NCI-H226 (cell line): ENCODE measurements around the gene FZR1.
"Not testable (repeated sequence)": the region's sequence is repeated elsewhere in the genome, so short reads cannot be mapped to it uniquely, and the experiment has no call there.

Experiments
- DNase-seq: peaks from one replicate; pipeline ENCODE4 v3.0.0-alpha.2; 2015

The FZR1 gene

DNA sequence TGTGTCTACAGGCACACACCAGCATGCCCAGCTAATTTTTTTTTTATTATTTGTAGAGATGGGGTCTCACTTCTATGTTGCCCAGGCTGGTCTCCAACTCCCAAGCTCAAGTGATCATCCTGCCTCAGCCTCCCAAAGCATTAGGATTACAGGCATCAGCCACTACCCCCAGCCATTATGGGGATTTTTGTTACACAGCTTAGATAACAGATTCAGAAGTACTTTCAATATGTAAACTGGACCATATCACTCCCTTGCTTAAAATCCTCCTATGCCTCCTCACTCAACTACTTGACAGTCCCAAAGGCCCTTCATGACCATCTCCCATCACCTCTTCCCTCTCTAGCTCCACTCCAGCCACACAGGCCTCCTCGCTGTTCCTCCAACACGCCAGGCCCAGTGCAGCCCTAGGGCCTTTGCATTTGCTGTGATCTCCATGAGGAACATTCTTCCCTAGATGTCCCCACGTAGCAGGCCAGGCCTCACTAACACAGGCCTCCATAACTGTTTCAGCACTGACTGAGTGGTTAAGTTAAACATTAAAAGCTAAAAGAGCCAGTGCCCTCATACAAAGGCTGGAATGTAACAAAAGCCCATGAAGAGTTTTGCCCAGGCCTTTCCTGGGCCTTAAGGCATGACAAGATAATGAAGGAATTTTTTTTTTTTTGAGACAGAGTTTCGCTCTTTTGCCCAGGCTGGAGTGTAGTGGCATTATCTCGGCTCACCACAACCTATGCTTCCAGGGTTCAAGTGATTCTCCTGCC, 8.2 kb upstream of the FZR1 start:
- no peak for DNase-seq

DNA sequence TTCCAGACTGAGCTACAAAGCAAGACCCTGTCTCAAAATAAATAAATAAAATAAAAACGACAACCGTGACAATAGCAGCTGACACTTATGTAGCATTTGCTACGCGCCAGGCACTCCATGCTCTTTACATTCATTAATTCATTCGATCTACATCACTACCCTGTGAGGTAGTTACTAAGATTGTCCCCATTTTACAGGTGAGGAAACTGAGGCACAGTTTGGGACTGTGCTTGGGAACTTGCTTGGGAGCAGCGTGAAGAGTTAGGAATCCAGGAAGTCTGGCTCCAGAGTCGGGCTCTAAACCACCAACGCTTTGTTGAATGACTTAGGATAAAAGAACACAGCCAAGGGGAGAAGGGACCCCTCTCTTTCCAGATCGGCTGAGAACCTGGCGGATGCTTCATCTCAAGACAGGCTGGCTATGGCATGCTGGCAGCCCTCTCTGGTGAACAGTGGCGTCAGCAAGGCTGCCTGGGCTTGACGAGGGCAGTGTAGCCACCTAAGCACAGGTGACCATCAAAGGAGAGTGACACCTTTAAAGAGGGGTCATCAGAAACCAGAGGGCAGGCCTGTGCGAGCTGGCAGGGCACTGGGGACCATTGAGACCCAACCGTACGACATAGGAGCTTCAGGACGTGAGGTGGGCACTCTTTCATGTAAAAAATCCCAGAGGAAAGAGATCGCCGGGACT, 6.2 kb upstream of the FZR1 start:
- no peak for DNase-seq

DNA sequence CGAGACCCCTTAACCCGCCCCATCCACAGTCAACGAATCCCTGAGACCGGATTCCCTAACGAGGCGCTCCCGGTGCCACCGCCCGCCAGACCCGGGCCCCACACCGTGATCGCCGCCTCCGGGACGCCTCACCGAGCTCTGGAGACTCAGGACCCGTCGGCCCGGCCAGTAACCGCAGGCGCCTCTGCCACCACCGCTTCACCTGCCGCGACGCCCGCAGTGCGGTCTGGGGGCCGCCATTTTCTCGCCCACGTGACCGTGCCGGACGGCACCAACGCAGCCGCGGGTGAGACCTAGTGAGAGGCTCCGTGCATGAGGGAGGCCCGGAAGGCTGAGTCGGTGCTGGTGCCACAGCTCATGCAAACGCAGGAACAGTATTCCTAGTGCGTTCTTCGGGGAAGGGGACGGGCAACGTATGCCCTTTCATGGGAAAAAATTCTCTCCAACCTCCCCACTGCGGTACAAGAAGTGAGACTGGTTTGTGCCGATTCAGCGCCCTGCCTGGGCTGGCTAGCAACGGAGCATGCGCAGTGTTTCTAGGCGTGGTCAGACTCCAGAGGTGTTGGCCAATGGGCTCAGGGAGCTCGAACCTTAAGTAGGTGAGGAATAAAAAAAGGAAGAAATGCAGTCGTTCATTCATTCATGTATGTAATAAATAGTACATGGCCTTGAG, 5.5 kb upstream of the FZR1 start, which contains the start of gene DOHH:
Gene DOHH (minus strand): TSS at position 246 of the 673 bp plus-strand sequence. CDS start 3,860 bp downstream, outside the sequence.
- DNase-seq, result peak; percentile 92

DNA sequence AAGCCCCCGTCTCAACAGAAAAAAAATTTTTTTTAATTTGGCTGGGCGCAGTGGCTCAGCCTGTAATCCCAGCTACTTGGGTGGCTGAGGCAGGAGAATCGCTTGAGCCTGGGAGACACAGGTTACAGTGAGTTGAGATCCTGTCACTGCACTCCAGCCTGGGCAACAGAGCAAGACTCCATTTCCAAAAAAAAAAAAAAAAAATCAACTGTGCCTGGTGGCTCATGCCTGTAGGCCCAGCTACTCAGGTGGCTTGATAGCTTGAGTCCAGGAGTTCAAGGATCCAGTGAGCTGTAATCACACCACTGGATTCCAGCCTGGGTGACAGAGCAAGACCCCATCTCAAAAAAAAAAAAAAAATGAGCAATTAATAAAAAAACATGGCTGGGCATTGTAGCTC, 4.3 kb upstream of the FZR1 start:
- DNase-seq, result no peak

DNA sequence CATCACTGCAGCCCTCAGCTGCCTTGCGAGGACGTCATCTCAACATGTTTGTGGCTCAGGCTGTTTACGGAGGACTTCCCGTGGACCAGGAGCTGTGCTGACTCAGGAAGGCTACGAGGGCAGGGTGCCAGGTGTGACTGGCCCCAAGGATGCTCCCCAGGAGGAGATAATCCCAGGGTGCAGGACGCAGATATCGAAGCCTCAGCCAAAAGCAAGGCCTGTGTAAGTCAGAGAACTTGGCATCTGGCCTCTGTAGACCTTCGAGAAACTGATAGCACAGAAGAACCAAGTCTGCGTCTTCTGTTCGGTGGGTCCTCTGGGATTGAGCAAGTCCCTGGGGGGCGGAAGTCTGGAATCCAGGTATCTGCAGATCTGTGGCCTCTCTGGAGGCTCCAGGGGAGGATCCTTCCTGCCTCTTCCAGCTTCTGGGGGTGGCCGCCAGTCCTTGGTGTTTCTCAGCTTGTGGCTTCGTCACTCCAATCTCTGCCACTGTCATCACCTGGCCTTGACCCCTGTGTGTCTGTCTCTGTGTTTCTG, 3.0 kb upstream of the FZR1 start:
- DNase-seq, result no peak

DNA sequence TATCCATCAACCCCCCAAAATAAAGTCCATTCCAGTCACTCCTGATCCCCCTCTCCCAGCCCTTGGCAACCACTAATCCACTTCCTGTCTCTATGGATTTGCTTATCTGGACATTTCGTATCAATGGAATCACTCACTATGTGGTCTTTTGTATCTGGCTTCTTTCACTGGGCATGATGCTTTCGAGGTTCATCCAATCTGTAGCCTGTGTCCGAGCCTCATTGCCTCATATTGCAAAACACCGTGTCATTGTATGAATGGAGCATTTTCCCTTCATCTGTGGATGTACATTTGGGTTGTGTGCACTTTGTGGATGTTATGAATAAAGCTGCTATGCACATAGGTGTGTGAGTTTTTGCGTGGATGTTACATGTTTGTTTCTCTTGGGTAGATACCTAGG, 1.4 kb upstream of the FZR1 start:
- no peak for DNase-seq

DNA sequence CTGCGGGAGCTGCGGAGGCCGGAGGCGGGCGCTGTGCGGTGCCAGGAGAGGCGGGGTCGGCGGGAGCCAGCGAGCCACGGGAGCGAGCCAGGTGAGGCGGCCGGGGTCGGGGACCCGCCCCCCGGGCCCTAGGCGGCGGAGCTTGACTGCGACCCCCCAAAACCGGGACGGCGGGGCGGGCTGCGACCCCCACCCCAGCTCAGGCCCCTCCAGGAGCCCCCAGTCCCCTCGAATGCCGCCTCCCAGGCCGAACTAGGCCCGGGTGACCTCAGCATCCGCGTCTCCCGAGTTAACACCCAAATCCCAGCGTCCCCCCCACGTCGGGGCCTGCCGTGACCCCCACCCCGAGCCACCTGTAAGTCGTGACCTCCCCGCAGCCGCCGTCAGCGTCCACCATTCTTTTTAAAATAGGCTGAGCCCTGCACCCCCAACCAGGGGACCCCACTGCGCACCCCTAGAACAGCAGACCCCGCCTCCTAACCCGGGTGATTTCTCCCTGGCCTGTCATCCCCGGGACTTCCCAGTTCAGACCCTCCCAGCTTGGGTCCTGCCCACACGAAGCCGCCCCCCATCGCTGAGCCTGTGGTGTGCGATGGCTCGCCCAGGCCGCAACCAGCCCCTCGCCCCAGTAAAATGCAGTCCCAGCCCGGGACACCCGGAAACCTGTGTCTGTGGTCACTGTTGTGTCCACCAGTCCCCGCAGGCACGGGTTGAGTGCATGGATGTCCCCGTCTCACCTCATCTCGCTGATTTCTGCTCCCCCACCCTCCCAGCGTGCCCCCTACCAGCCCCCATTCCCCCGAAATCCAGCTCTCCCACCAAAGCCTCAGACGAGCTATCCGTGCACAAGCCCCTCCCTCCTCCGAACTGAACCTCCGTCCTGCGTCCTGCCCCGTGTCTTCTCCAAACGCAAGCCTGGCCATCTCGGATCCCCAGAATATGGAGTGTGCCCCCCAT, 551 bp downstream of the FZR1 start:
- peak; percentile 17 for DNase-seq

DNA sequence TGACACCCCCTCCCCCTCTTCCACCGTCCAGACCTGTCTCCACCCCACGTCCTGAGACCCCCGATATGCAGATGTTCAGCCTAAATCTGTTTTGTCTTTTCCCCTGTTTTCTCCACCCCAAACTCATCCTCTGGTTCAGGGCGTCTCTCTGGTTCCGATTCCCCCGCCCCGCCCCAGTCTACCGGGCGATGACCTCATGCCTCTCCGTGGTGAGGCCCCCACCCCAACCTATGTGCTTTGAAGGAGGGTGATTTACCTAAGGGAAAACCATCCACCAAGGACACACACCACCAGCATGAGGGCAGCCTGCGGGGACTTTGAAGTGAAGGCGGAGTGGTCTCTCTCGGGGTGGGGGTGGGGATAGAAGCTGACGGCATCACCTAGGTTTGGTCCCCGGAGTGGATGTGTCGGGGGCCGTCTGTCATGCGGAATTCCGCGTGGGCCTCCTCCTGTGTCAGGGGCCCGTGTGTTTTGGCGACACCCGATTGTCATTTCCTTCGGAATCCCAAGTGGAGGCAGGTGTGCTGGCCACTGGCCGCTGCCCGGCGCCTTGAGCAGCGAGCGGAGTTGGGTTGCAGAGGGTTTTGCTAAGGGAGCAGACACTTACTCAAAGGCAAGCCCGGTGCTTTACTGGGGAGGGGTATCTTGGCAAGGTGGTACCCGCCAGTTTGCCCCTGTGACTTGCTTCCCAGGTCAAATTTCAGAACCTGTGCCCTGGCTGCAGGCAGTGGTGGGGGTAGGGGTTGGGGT, 1.4 kb downstream of the FZR1 start:
- DNase-seq, result no peak

DNA sequence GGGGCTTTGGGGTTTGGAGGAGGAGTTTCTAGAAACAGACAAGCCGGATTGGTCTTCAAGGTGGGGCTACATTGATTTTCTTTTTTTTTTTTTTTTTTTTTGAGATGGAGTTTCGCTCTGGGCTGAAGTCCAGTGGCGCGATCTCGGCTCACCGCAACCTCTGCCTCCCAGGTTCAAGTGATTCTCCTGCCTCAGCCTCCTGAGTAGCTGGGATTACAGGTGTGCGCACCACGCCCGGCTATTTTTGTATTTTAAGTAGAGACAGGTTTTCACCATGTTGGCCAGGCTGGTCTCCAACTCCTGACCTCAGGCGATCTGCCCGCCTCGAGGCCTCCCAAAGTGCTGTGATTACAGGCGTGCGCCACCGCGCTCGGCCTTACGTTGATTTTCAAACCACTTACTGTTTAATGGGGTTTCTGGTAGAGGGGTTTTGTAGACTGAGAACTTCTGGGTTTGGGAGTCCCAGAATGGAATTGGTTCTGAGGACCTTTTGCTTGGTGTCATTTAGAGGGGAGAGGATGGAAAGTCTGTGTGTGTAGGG, 2.1 kb downstream of the FZR1 start:
- DNase-seq, result not testable (repeated sequence)

DNA sequence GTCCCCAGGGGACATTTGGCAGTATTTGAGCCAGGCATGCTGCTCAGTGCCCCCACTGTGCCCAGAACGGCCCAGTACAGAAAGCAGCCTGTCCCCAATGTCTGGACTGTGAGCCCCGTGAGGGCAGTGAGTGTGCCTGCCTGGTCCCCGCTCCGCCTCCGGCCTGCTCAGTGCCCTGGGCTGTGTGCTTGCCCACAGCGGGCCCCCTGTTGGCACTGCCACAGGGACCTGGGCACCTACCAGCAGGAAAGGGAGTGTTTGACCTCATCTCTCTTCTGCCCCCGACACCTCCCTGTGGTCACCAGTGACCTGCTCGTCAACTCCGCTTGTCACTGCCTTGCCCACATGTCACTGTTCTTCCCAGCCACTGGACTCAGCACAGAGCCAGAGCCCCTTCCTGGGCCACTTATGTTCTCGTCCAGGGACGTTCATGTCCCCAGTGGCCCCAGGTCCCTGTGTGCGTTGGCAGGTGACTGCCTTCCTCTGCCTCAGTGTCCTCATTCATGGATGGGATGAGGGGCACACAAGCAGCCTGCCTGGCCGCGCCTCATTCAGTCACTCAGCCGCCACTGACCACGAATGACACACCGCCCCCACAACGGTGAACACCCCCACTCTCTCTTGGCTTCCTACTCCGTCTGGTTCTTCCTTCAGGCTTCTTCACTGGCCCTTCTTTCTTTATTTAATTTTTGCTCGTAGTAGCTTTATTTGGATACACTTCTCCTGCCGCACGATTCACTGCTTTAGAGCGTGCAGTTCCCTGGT, 2.8 kb downstream of the FZR1 start:
- DNase-seq, result no peak

DNA sequence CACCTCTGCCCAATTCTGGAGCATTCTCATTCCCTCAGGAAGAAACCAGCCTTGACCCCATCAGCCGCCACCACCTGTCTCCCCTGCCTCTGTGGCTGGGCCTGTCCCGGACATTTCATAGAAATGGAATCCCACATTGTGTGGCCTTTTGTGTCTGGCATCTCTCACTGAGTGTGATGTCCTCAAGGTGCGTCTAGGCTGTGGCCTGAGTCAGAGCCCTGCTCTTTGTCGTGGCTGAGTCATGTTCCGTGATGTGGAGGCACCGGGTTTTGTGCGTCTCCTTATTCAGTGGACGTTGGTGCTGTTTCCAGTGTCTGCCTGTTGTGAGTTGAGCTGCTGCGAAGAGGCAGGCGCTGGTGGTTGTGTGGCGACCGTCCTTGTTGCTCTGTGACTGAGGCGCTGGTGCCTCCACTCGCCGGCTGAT, 3.5 kb downstream of the FZR1 start:
- DNase-seq, result no peak

DNA sequence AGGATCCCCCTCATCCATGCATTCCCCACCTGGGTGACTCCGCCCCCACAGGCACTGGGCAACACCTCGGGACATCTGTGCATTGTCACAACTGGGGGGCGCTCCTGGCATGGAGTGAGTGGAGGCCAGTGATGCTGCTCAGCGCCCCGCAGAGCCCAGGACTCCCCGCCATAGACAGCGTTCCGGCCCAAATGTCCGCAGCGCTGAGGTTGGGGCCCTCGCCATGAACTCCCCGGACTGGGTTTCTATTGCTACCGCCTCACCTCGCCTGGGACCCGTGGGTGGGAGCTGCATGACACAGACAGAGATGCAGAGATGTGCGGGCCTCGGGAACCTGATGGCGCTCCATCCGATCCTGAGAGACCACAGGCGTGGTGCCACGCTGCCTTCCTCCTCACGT, 4.6 kb downstream of the FZR1 start:
- DNase-seq, result no peak

DNA sequence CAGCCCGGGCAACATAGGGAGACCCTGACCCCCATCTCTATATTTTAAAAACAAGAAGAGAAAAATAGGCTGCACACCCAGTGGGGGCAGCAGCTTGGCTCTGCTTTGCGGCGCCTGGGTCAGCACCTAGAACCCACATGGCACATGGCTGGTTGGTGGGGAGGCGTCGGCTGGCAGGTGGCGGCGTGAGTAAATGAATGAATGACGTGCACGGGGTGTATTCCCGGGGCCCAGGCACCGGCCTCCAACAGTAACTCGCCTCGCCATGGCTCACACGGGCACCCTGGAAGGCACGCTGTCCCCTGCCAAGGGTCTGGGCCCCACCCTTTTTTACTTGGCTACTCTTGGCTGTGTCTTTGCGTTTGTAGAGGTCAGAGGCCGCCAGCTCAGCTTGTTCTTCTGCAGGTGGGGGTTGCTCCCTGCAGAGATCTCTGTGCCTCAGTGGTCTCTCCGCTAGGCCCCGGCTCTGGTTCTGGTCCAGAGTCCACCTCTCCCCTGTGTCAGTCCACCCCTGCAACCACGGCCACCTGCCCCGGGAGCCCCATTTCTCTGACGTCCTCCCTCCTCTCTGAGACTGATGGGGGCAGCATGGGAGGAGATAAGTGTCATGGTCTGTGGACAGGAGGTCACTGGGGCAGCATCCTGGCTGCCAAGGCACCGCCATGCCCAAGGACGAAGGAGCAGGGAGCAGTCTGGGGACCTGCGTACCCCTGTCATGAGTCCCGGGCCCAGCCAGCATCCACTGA, 5.6 kb downstream of the FZR1 start:
- no peak for DNase-seq

DNA sequence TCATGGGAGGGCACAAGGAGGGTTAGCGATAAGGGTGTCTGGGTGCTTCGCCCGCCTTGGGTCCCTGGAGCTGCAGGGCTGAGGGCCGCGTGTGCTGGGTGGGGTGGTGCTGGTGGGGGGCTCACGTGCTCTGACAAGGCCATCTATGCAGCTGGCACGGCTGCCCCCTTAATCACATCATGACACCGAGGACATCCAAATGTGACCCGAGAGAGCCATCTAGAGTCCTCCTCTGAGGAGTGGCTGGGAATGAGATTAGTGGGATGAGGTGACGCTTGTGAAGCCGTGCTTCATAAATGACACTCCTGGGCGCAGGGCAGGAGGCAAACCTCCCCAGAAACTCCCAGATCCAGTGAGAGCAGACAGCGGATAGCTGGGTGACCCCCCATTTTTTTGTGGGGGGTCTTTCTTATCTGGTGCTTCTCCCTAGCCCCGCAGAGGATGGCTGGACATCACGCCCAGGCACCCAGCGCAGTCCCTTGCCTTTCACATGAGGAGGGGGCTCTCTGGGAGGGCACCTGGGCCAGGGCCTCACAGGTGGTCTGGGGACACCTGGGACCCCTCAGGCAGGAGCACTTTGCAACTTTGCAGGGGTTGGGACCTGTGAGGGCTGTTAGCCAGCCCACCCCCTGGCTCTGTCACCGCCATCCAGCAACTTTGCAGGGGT, 6.6 kb downstream of the FZR1 start:
- DNase-seq, result no peak

DNA sequence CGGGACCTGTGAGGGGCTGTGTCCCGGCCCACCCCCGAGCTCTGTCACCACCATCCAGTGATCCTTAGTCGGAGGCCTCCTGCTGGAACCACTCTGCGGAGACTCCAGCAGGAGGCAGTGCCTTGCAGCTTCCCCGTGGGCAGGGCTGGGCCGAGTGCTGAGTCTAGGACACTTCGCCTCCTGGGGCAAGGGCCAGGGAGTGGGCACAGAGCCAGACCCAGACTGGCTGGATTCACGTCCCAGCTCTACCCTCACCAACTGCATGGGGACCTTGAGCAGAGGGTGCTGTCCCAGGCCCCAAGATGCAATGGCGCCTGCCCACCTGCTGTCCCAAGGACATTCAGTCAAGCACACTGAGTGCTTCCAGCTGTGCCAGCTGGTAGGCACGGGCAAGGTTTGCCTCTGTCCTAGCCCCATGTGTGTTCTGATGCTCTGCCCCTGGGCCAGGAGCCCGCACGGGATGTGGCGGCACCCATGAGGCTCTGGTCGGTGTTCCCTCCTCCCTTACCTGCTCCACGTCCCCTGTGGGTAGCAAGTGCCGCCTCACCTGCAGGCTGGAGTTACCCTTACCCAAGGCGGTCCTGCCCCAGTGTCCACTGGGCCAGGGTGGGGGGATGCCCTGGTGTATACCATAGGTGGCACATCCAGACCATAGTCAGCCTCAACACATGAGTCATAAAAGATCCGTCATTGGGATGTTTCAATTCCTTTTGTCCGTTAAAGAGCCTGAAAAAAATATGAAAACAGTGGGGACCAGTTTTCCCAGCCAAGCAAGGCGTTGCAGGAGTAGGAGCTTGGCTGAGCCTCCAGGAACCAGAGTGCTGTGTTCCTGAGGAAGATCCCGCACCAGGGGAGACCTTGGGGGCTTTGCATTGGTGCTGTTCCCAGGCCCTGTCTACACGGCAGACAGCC, 7.4 kb downstream of the FZR1 start:
- DNase-seq, result no peak

DNA sequence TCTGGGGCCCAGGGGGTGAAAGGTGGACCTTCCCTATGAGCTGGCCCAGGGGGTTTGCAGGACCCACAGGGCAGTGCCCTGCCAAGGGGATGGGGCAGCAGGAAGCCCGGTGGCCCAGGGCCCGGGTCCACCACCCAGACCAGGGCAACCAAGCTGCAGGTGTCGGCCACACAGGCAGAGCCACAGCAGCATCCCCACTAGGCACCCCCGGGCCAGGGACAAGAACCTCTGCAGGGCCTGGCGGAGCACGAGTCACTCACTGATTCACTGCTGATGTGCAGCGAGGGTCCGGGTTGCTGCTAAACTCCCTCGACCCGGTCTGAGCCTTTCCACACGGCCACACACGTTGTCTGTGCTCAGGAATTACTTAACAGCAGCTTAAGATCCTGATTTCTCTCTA, 8.8 kb downstream of the FZR1 start:
- no peak for DNase-seq

DNA sequence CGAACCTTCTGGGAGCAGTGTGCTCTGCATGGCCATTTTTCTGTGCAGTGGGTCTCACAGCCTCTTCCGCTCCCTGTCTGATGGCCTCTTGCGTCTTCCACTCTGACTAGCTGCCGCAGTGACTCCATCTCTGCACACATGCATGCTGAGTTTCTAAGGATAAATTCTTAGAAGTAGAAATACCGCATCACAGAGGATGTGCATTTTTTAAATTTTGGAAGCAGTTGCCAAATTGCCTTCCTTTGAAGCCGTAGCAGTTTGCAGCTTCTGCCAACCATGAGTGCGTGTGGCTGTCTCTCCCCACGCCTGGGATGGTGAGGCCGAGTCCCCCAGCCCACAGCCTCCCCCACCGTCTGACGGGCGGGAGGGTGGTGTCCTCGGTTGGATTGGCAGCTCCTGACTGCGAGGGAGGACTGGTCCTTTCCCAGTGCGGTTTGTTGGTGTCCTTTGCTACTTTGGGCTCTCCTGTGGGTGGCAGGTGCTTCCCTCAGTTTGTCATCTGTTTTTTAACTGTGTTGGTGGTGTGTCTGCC, 9.8 kb downstream of the FZR1 start:
- DNase-seq, result no peak

DNA sequence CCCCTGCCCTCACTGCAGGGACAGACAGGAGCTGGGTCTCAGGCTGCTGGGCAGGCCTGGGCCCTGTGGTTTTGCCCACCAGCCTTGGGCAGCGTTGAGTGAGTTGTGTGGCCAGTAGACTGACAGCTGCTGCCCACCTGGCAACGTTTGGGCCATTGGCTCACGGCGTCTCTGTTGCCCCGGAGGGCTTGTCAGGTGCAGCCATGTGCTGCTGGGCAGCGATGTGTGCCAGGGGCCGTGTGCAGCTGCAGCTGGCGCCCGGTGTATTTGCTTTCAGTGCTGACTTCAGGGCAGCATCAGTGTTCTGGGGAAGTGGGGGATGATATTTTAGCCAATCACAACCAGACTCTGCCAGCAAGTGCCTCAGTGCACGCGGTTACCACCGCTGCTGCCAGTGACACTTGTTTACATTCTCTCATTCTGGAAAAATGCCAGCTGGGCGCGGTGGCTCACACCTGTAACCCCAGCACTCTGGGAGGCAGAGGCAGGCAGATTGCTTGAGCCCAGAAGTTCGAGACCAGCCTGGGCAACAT, 10.6 kb downstream of the FZR1 start:
- no peak for DNase-seq
